ENCODE results near the gene TNRC6C. TPM values are rescaled to one million over a fixed set of nuclear protein-coding genes. Genes with fewer than 3 reads are reported as not detected.

TNRC6C gene
- total and polyA plus RNA-seq, 7 donors: 1.2 to 22.4 (median 11.4) TPM

DNA sequence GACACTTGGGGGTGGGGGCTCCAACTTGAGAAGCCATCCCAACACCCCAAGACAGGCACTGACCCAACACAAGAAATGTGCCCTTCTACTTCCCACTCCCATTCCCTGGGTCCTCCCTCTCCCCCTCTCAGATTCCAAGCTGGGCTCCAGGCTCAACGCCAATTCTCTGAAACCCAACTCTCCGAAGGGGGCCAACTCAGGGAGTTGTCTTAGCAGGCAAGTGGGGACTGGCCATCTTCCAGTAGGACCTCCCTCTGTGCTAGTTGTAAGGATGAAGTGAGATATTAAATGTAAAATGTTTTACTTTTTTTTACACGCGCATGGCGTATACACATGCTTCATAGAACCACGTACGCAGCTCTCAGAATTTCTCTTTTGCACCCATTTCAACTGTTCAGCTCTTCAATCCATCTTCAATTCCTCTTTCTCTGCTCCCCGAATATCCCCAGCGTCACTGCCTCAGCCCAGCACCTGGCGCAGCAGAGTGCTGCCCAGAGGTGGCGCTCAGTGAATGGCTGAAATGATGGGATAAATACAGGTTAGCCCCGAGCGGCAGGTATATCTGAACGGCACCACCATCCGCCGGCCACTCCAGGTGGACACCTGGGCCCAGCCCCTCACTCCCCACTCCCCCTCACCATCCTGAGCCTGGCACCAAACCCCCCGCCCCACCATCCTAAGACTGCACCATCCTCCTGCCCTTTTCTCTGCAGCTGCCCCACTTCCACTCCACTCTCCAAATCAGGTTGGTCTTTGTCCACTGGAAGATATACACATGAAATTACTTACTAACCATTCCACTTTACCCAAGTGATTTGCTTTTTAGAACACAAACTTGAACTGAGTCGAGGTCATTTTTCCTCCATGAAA, 43.9 kb upstream of the TNRC6C start:
- Histone ChIP-seq H3K27ac (no peak overlapping the region), H3K9me3 (no peaks in the 10 kb centered on the region), H3K4me3 (no peak overlapping the region), H3K27me3 (ENCODE audit: insufficient read depth in 3 of 3, low read length in 2 of 3) (peaks cover 0 to 48% (median 7%) of the 10 kb centered on the region in 3 donors), H3K36me3 (ENCODE audit: insufficient read depth in 1 of 2, low read depth in 1 of 2) (no peaks in the 10 kb centered on the region), H3K4me1 (no peaks in the 10 kb centered on the region)
- DNase-seq (no peak), ATAC-seq (peak in 1 of 4 donors; percentile 50)
- intact Hi-C loops (cut with DNase I): no loop called here
- 18 to 27% (median 21%) methylated on average over 18 of the region's 18 CpGs for WGBS, 3 donors
- TF ChIP-seq, protein P1, sequence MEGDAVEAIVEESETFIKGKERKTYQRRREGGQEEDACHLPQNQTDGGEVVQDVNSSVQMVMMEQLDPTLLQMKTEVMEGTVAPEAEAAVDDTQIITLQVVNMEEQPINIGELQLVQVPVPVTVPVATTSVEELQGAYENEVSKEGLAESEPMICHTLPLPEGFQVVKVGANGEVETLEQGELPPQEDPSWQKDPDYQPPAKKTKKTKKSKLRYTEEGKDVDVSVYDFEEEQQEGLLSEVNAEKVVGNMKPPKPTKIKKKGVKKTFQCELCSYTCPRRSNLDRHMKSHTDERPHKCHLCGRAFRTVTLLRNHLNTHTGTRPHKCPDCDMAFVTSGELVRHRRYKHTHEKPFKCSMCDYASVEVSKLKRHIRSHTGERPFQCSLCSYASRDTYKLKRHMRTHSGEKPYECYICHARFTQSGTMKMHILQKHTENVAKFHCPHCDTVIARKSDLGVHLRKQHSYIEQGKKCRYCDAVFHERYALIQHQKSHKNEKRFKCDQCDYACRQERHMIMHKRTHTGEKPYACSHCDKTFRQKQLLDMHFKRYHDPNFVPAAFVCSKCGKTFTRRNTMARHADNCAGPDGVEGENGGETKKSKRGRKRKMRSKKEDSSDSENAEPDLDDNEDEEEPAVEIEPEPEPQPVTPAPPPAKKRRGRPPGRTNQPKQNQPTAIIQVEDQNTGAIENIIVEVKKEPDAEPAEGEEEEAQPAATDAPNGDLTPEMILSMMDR (IDR thresholded peaks at IDR 0.05): no peak

GRCh38 chr17:77915594-77916021, 42.9 kb upstream of the TNRC6C start:
- DNase-seq (no peak), ATAC-seq (no peak)
- Histone ChIP-seq H3K4me1 (no peaks in the 10 kb centered on the region), H3K9me3 (no peaks in the 10 kb centered on the region), H3K4me3 (no peak overlapping the region), H3K27me3 (ENCODE audit: insufficient read depth in 3 of 3, low read length in 2 of 3) (peaks cover 0 to 45% (median 7%) of the 10 kb centered on the region in 3 donors), H3K27ac (no peak overlapping the region), H3K36me3 (ENCODE audit: insufficient read depth in 1 of 2, low read depth in 1 of 2) (no peaks in the 10 kb centered on the region)
- intact Hi-C loops (cut with DNase I): no loop called here
- TF ChIP-seq, protein P1 (IDR thresholded peaks at IDR 0.05): no peak
- WGBS, 3 donors: 73 to 74% (median 73%) methylated on average over 7 of the region's 7 CpGs

- DNase-seq: no peak
- H3K4me1 ChIP-seq: no peaks in the 10 kb centered on the region
- 35 to 52% (median 47%) methylated on average over 6 of the region's 6 CpGs for WGBS, 3 donors
- TF ChIP-seq, protein P1 (IDR thresholded peaks at IDR 0.05): no peak
- H3K9me3 ChIP-seq: no peaks in the 10 kb centered on the region
- no peak for ATAC-seq
- no peak overlapping the region for H3K4me3 ChIP-seq
- H3K27me3 ChIP-seq (ENCODE audit: insufficient read depth in 3 of 3, low read length in 2 of 3): peaks cover 0 to 41% (median 7%) of the 10 kb centered on the region in 3 donors
- H3K27ac ChIP-seq: no peak overlapping the region
- H3K36me3 ChIP-seq (ENCODE audit: insufficient read depth in 1 of 2, low read depth in 1 of 2): no peaks in the 10 kb centered on the region
- intact Hi-C loops (cut with DNase I): no loop called here
Measured at GRCh38 chr17:77916264-77916663, 42.2 kb upstream of the TNRC6C start.

GRCh38 chr17:77916703-77917481, 41.6 kb upstream of the TNRC6C start:
- WGBS, 3 donors: 46 to 51% (median 50%) methylated on average over 17 of the region's 17 CpGs
- ATAC-seq: no peak

More at GRCh38 chr17:77916703-77917481, 41.6 kb upstream of the TNRC6C start:
- TF ChIP-seq, protein P1 (IDR thresholded peaks at IDR 0.05): no peak
- H3K4me3 ChIP-seq: no peak overlapping the region
- peaks cover 0 to 36% (median 7%) of the 10 kb centered on the region in 3 donors for H3K27me3 ChIP-seq (ENCODE audit: insufficient read depth in 3 of 3, low read length in 2 of 3)
- H3K36me3 ChIP-seq (ENCODE audit: insufficient read depth in 1 of 2, low read depth in 1 of 2): no peaks in the 10 kb centered on the region
- no peaks in the 10 kb centered on the region for H3K4me1 ChIP-seq
- no peak overlapping the region for H3K27ac ChIP-seq
- no peaks in the 10 kb centered on the region for H3K9me3 ChIP-seq
- intact Hi-C loops (cut with DNase I): no loop called here
- DNase-seq: no peak

Data from psoas muscle (tissue), 8 donors.